ENCODE data around the gene L3MBTL4. TPM values are rescaled to one million over a fixed set of nuclear protein-coding genes. Genes with fewer than 3 reads are reported as not detected.

L3MBTL4 gene
- total RNA-seq, 1 donor from 2014 or later = 0.34 TPM

GRCh38 chr18:6022074-6022444, 392.7 kb downstream of the L3MBTL4 start:
- Mint-ChIP-seq H3K27me3 (ENCODE audit: insufficient read depth, low read depth) (peaks cover 7% of the 10 kb centered on the region), H3K9me3 (peaks cover 3% of the 10 kb centered on the region), H3K36me3 (no peaks in the 10 kb centered on the region), H3K4me3 (no peak overlapping the region), H3K4me1 (peaks cover 47% of the 10 kb centered on the region), H3K27ac (peak overlapping the region; percentile 39)
- Histone ChIP-seq H3K27me3 (peaks cover 90% of the 10 kb centered on the region), H2AFZ (replicated peaks) (no peak overlapping the region), H3K4me3 (no peak overlapping the region), H3K36me3 (no peaks in the 10 kb centered on the region), H3K9me3 (ENCODE audit: low read depth) (no peaks in the 10 kb centered on the region), H3F3A (ENCODE audit: low read depth) (no peaks in the 10 kb centered on the region), H3K9ac (no peak overlapping the region), H3K79me2 (ENCODE audit: low read depth) (no peaks in the 10 kb centered on the region), H3K4me2 (no peak overlapping the region), H3K27ac (no peak overlapping the region), H3K4me1 (peaks cover 11% of the 10 kb centered on the region), H4K20me1 (ENCODE audit: low read depth) (peaks cover 6% of the 10 kb centered on the region)
- DNase-seq (ENCODE audit: low spot score) = no peak
- TF ChIP-seq CTCF (IDR thresholded peaks at IDR 0.05) = no peak
- no peak for TF ChIP-seq EZH2 (IDR thresholded peaks at IDR 0.05)
- no peak for TF ChIP-seq EZH2phosphoT487 (IDR thresholded peaks at IDR 0.05)

GRCh38 chr18:6021306-6022073, 393.2 kb downstream of the L3MBTL4 start:
- DNase-seq (ENCODE audit: low spot score) = no peak
- H3K27ac Mint-ChIP-seq = peak overlapping the region; percentile 15
- no peak overlapping the region for H3K4me3 Mint-ChIP-seq
- H3K9me3 Mint-ChIP-seq = peaks cover 3% of the 10 kb centered on the region
- Histone ChIP-seq H2AFZ (replicated peaks) (no peak overlapping the region), H3K9ac (no peak overlapping the region), H3K27ac (no peak overlapping the region), H3K9me3 (ENCODE audit: low read depth) (no peaks in the 10 kb centered on the region), H3F3A (ENCODE audit: low read depth) (no peaks in the 10 kb centered on the region), H4K20me1 (ENCODE audit: low read depth) (peaks cover 6% of the 10 kb centered on the region), H3K36me3 (no peaks in the 10 kb centered on the region), H3K4me2 (no peak overlapping the region), H3K4me3 (no peak overlapping the region), H3K4me1 (peaks cover 11% of the 10 kb centered on the region), H3K27me3 (peaks cover 88% of the 10 kb centered on the region), H3K79me2 (ENCODE audit: low read depth) (no peaks in the 10 kb centered on the region)
- TF ChIP-seq EZH2phosphoT487 (IDR thresholded peaks at IDR 0.05) (no peak), CTCF (IDR thresholded peaks at IDR 0.05) (no peak), EZH2 (IDR thresholded peaks at IDR 0.05) (no peak)
- no peaks in the 10 kb centered on the region for H3K36me3 Mint-ChIP-seq
- peaks cover 47% of the 10 kb centered on the region for H3K4me1 Mint-ChIP-seq
- peaks cover 7% of the 10 kb centered on the region for H3K27me3 Mint-ChIP-seq (ENCODE audit: insufficient read depth, low read depth)

GRCh38 chr18:6018671-6019070, 396.0 kb downstream of the L3MBTL4 start:
- Histone ChIP-seq H2AFZ (replicated peaks) (no peak overlapping the region), H3K9me3 (ENCODE audit: low read depth) (no peaks in the 10 kb centered on the region), H3K4me2 (no peak overlapping the region), H3K36me3 (no peaks in the 10 kb centered on the region), H3K27me3 (peaks cover 60% of the 10 kb centered on the region), H3K4me1 (peaks cover 11% of the 10 kb centered on the region), H4K20me1 (ENCODE audit: low read depth) (peaks cover 6% of the 10 kb centered on the region), H3K9ac (no peak overlapping the region), H3K4me3 (no peak overlapping the region), H3K27ac (no peak overlapping the region), H3K79me2 (ENCODE audit: low read depth) (no peaks in the 10 kb centered on the region), H3F3A (ENCODE audit: low read depth) (no peaks in the 10 kb centered on the region)
- TF ChIP-seq CTCF (IDR thresholded peaks at IDR 0.05) (no peak), EZH2 (IDR thresholded peaks at IDR 0.05) (no peak), EZH2phosphoT487 (IDR thresholded peaks at IDR 0.05) (no peak)
- Mint-ChIP-seq H3K36me3 (no peaks in the 10 kb centered on the region), H3K4me3 (no peak overlapping the region), H3K4me1 (peaks cover 31% of the 10 kb centered on the region), H3K27me3 (ENCODE audit: insufficient read depth, low read depth) (peaks cover 7% of the 10 kb centered on the region), H3K9me3 (peaks cover 3% of the 10 kb centered on the region), H3K27ac (no peak overlapping the region)
- DNase-seq (ENCODE audit: low spot score) = no peak

Data from neural progenitor cell (in vitro differentiated cells).